Calu3 (cell line): ENCODE results near the gene SORBS2. TPM values are rescaled to one million over a fixed set of nuclear protein-coding genes. Genes with fewer than 3 reads are reported as not detected.

Experiments used
- BruUV-seq: library from RNA; stranded (reverse); fragments of 400-500 nt; replicated peaks from 2 replicates; lab custom pipeline; 2021; lab: Mats Ljungman, UMichigan
- CTCF ChIA-PET: fragments of 300-600 bp; sonication (Branson Sonifier 250); formaldehyde crosslinking; loops from one replicate; lab custom pipeline; 2022; ENCODE audit warnings: antibody characterized with exemption; lab: Charles Lee
- DNase-seq: peaks from one replicate; pipeline ENCODE4 v3.0.0; 2022
- H3K27ac Mint-ChIP-seq: one replicate; pipeline ENCODE4 v1.8.0; 2022; ENCODE audit warnings: mixed read lengths; ENCODE audit not compliant: unreplicated experiment
- H3K27me3 Mint-ChIP-seq: one replicate; pipeline ENCODE4 v1.8.0; 2022; ENCODE audit warnings: mixed read lengths; ENCODE audit not compliant: unreplicated experiment
- H3K36me3 Mint-ChIP-seq: one replicate; pipeline ENCODE4 v1.8.0; 2022; ENCODE audit warnings: mild to moderate bottlenecking, moderate library complexity, mixed read lengths; ENCODE audit not compliant: insufficient read depth, unreplicated experiment
- H3K4me1 Mint-ChIP-seq: one replicate; pipeline ENCODE4 v1.8.0; 2022; ENCODE audit warnings: mild to moderate bottlenecking, low read depth, mixed read lengths; ENCODE audit not compliant: unreplicated experiment
- H3K4me3 Mint-ChIP-seq: one replicate; pipeline ENCODE4 v1.8.0; 2022; ENCODE audit warnings: mild to moderate bottlenecking, low read depth, moderate library complexity, mixed read lengths; ENCODE audit not compliant: unreplicated experiment
- H3K9me3 Mint-ChIP-seq: one replicate; pipeline ENCODE4 v1.8.0; 2022; ENCODE audit warnings: low read depth, mixed read lengths; ENCODE audit not compliant: unreplicated experiment
- intact Hi-C: fragments of 100-400 bp; cut with micrococcal nuclease; formaldehyde crosslinking; loops from one replicate; pipeline ENCODE4 v1.10.0; 2022; ENCODE audit not compliant: unreplicated experiment
- total RNA-seq: library from RNA; stranded (reverse); gene quantifications from 2 replicates; pipeline ENCODE4 v1.2.3, GENCODE V29; 2022
- TF ChIP-seq, protein P1 (sequence below): fragments of 200-600 bp; IDR thresholded peaks from one replicate; pipeline ENCODE4 v1.8.0; 2022; ENCODE audit warnings: antibody characterized with exemption; ENCODE audit not compliant: unreplicated experiment

Gene SORBS2
- total RNA-seq, 1 experiment from 2014 or later: 52.8 TPM

DNA sequence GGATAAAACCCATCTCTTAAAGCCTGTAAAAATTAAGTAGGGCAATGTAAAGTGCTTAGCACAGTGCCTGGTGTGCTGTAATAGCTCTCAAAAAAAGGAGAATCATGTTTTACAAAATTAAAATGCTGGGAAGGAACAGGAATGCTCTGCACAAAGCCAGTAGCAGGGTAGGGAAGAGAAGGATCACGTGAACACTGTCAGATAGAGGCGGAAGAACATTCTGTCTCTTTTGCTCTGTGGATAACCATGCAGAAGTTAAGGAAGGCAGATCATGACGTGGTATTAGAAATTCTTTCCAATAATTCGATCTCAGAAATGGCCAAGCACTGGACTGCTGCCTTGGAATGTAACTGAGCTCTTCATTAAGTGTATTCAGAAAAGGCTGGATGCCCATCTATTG, 140.5 kb downstream of the SORBS2 start:
- no TSS peak for BruUV-seq
- TF ChIP-seq, protein P1, sequence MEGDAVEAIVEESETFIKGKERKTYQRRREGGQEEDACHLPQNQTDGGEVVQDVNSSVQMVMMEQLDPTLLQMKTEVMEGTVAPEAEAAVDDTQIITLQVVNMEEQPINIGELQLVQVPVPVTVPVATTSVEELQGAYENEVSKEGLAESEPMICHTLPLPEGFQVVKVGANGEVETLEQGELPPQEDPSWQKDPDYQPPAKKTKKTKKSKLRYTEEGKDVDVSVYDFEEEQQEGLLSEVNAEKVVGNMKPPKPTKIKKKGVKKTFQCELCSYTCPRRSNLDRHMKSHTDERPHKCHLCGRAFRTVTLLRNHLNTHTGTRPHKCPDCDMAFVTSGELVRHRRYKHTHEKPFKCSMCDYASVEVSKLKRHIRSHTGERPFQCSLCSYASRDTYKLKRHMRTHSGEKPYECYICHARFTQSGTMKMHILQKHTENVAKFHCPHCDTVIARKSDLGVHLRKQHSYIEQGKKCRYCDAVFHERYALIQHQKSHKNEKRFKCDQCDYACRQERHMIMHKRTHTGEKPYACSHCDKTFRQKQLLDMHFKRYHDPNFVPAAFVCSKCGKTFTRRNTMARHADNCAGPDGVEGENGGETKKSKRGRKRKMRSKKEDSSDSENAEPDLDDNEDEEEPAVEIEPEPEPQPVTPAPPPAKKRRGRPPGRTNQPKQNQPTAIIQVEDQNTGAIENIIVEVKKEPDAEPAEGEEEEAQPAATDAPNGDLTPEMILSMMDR: no peak
- no peak overlapping the region for H3K4me3 Mint-ChIP-seq
- no peaks in the 10 kb centered on the region for H3K9me3 Mint-ChIP-seq
- no peak overlapping the region for H3K27ac Mint-ChIP-seq
- no peak for DNase-seq
- CTCF ChIA-PET: interaction anchor here (0.5 kb wide), 1 partner anchor 245 kb away, joined by 4 read pairs; no protein-coding TSS in a partner anchor
- H3K36me3 Mint-ChIP-seq: peaks cover 5% of the 10 kb centered on the region
- intact Hi-C loops: no loop called here
- no peaks in the 10 kb centered on the region for H3K4me1 Mint-ChIP-seq
- H3K27me3 Mint-ChIP-seq: no peaks in the 10 kb centered on the region

DNA sequence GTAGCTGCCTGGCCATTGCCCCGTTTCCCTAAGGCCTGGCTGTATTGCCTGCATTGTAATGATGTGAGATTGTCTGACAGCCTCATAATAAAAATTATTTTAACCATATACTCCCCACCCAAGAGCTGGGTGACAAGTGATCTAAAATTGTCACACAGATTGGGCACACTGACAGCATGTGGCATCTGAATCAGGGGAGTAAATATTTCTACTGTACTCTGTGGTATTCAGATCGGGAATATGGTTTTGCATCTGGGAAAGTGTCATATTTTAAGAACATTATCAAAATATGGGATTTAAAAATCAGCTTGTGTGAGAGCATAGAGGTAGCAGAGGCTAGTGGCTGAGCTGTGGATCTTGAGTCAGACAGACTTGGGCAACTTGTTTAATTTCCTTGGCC, 140.9 kb downstream of the SORBS2 start:
- Mint-ChIP-seq H3K27me3 (no peaks in the 10 kb centered on the region), H3K36me3 (peaks cover 5% of the 10 kb centered on the region), H3K4me1 (no peaks in the 10 kb centered on the region), H3K9me3 (no peaks in the 10 kb centered on the region), H3K4me3 (no peak overlapping the region), H3K27ac (no peak overlapping the region)
- intact Hi-C loops: no loop called here
- CTCF ChIA-PET: interaction anchor here (0.5 kb wide), 1 partner anchor 244 kb away, joined by 4 read pairs; no protein-coding TSS in a partner anchor
- no peak for DNase-seq
- TF ChIP-seq, protein P1: no peak
- no TSS peak for BruUV-seq

DNA sequence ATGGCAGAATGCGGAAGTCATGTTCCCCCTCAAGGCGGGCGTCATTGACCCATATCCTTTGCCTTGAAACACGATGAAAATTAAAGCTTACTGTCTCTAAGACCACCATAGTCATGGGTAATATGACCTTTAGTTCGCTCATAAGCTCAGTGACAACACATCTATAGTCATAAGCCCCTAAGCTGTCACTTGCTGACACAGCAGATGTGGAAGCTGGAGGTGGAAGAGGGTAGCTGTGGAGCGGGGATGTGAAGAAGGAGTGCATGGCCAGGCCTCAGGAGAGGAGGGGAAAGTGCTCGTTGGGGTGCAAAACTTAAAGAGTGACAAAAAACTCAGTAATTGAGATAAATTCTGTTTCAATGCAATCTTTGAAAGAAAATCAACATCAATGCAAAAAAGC, 142.7 kb downstream of the SORBS2 start:
- no peaks in the 10 kb centered on the region for H3K27me3 Mint-ChIP-seq
- CTCF ChIA-PET: no interaction called here
- no TSS peak for BruUV-seq
- no peaks in the 10 kb centered on the region for H3K9me3 Mint-ChIP-seq
- no peak overlapping the region for H3K27ac Mint-ChIP-seq
- DNase-seq: no peak
- no peak overlapping the region for H3K4me3 Mint-ChIP-seq
- intact Hi-C loops: no loop called here
- H3K4me1 Mint-ChIP-seq: no peaks in the 10 kb centered on the region
- peaks cover 6% of the 10 kb centered on the region for H3K36me3 Mint-ChIP-seq
- TF ChIP-seq, protein P1: no peak

DNA sequence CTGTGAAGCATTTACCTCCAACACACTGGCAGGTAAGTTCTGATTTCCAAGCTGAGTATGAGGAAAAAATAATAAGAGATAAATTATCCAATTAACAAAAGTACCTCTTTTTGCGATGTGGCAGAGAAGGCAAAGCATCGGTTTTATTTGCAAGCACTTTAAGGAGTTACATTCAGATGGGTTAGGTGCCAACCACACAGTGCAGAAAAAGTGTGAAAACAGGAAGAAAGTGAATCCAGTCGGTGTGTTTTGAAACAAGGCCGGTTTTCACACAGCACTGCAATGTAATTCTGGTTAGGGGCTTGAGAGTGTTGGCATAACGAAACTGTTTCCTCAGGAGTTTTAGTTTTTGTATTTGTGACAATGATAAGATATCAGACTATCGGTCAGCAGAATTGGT, 145.8 kb downstream of the SORBS2 start:
- TF ChIP-seq, protein P1: no peak
- Mint-ChIP-seq H3K4me1 (no peaks in the 10 kb centered on the region), H3K9me3 (no peaks in the 10 kb centered on the region), H3K36me3 (peaks cover 6% of the 10 kb centered on the region), H3K27ac (no peak overlapping the region), H3K27me3 (no peaks in the 10 kb centered on the region), H3K4me3 (no peak overlapping the region)
- CTCF ChIA-PET: no interaction called here
- DNase-seq: no peak
- no TSS peak for BruUV-seq
- intact Hi-C loops: no loop called here
